HUES64 (cell line): Measurements from ENCODE around the gene TRDN.
"Not testable (repeated sequence)": the region's sequence is repeated elsewhere in the genome, so short reads cannot be mapped to it uniquely, and the experiment has no call there.

Experiments used
- H3K27ac ChIP-seq: 2 replicates; pipeline ENCODE4 v1.7.0; 2013; ENCODE audit warnings: low read depth, low read length, inconsistent platforms
- H3K27me3 ChIP-seq: 2 replicates; pipeline ENCODE4 v1.6.1; 2013; ENCODE audit warnings: mild to moderate bottlenecking, low read length; ENCODE audit not compliant: insufficient read depth
- H3K36me3 ChIP-seq: 2 replicates; pipeline ENCODE4 v1.6.1; 2013; ENCODE audit warnings: mild to moderate bottlenecking, low read length; ENCODE audit not compliant: insufficient read depth
- H3K4me1 ChIP-seq: 2 replicates; pipeline ENCODE4 v1.6.1; 2013; ENCODE audit warnings: mild to moderate bottlenecking, low read length, moderate library complexity; ENCODE audit not compliant: insufficient read depth
- H3K4me3 ChIP-seq: 2 replicates; pipeline ENCODE4 v1.5.1; 2013; ENCODE audit warnings: mild to moderate bottlenecking, low read length, moderate library complexity
- H3K9ac ChIP-seq: 2 replicates; pipeline ENCODE4 v1.6.1; 2013; ENCODE audit warnings: mild to moderate bottlenecking, low read depth, low read length
- H3K9me3 ChIP-seq: 2 replicates; pipeline ENCODE4 v1.6.1; 2013; ENCODE audit warnings: low read depth, low read length; ENCODE audit not compliant: insufficient read depth
- WGBS: fragments of 150-250, 120-280 bp; methylation state at CpG from one replicate; pipeline ENCODE4 v1.1.7; 2013; ENCODE audit warnings: missing lambda C conversion rate; 5-methylcytosine and 5-hydroxymethylcytosine counted together

Gene TRDN

GRCh38 chr6:123589317-123589716 is 47.4 kb downstream of the TRDN start:
- peak overlapping the region; percentile 87 for H3K27ac ChIP-seq
- no peaks in the 10 kb centered on the region for H3K27me3 ChIP-seq
- WGBS, result 50% methylated on average over 1 of the region's 1 CpG
- H3K9me3 ChIP-seq, result 0 out of 2 replicates have a peak, but pooled peaks cover 3% of the 10 kb centered on the region
- H3K9ac ChIP-seq, result no peak overlapping the region
- no peak overlapping the region for H3K4me3 ChIP-seq
- H3K36me3 ChIP-seq, result no peaks in the 10 kb centered on the region
- peaks cover 34% of the 10 kb centered on the region for H3K4me1 ChIP-seq

DNA sequence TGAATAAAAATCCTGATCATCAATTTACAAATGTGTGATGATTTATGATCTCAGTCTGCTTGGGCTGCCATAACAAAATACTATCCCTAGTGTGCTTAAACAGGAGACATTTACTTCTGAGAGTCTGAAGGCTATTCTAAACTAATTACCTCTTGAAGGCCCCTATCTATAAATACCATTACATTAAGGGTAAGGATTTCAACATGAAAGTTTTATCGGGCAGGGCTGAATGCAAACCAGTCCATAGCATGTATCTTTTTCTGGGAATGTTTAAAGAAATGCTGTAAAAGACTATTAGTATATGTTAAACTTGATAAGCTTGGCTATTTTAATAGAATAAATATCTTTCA is 48.2 kb downstream of the TRDN start:
- Histone ChIP-seq H3K9ac (no peak overlapping the region), H3K4me1 (peaks cover 34% of the 10 kb centered on the region), H3K27ac (peak overlapping the region; percentile 87), H3K9me3 (0 out of 2 replicates have a peak, but pooled peaks cover 3% of the 10 kb centered on the region), H3K4me3 (no peak overlapping the region), H3K36me3 (no peaks in the 10 kb centered on the region), H3K27me3 (no peaks in the 10 kb centered on the region)
- WGBS, result 100% methylated on average over 1 of the region's 1 CpG

- WGBS, result 58% methylated on average over 3 of the region's 4 CpGs
- Histone ChIP-seq H3K27me3 (no peaks in the 10 kb centered on the region), H3K9ac (0 out of 2 replicates have a peak overlapping the region, but pooled peaks have one; percentile 47), H3K9me3 (0 out of 2 replicates have a peak, but pooled peaks cover 3% of the 10 kb centered on the region), H3K4me3 (no peak overlapping the region), H3K27ac (peak overlapping the region; percentile 87), H3K4me1 (peaks cover 34% of the 10 kb centered on the region), H3K36me3 (no peaks in the 10 kb centered on the region)
These were observed 48.8 kb downstream of the TRDN start for GRCh38 chr6:123587838-123588545.

DNA sequence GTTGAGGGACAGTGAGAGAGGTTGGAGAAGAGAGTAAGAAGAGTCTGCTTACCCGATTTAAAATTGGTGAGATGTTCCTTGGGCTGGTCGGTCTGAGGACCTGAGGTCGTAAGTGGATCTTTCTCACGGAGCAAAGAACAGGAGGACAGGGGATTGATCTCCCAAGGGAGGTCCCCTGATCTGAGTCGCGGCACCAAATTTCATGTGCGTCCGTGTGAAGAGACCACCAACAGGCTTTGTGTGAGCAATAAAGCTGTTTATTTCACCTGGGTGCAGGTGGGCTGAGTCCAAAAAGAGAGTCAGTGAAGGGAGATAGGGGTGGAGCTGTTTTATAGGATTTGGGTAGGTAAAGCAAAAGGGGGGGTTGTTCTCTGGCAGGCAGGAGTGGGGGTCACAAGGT is 49.3 kb downstream of the TRDN start:
- not testable (repeated sequence) for H3K27ac ChIP-seq, H3K27me3 ChIP-seq, H3K9ac ChIP-seq, H3K9me3 ChIP-seq, H3K36me3 ChIP-seq
- WGBS, result 88% methylated on average over 8 of the region's 8 CpGs
- H3K4me3 ChIP-seq, result peak overlapping the region; percentile 36
- peaks cover 32% of the 10 kb centered on the region for H3K4me1 ChIP-seq

GRCh38 chr6:123580331-123580730 is 56.4 kb downstream of the TRDN start:
- no peaks in the 10 kb centered on the region for H3K4me1 ChIP-seq
- no peak overlapping the region for H3K9ac ChIP-seq
- H3K36me3 ChIP-seq, result peaks cover 8% of the 10 kb centered on the region; the same call in 1 of the 2 replicates
- H3K27me3 ChIP-seq, result no peaks in the 10 kb centered on the region
- H3K27ac ChIP-seq, result no peak overlapping the region
- no peaks in the 10 kb centered on the region for H3K9me3 ChIP-seq
- no peak overlapping the region for H3K4me3 ChIP-seq

DNA sequence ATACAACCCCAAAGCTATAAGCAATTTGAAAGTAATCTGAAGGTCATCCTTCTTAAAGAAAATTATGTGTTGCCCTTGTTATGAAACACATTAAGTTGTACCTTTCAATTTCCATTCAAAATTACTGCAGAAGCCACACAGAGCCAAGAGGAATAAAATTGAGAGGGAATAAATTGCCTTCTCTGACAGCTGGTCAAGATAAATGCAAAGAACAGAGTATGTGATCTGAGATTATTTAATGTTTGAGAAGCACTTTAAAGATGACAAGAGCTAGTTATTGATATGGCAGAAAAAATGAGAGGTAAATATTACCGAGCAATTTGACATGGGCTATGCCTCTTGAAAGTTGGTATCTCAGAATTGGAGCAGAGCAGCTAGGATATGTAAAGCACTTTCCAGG is 61.6 kb downstream of the TRDN start:
- WGBS, result 91% methylated on average over 1 of the region's 1 CpG
- H3K9me3 ChIP-seq, result no peaks in the 10 kb centered on the region
- H3K27me3 ChIP-seq, result no peaks in the 10 kb centered on the region
- no peak overlapping the region for H3K4me3 ChIP-seq
- no peaks in the 10 kb centered on the region for H3K4me1 ChIP-seq
- no peak overlapping the region for H3K9ac ChIP-seq
- H3K36me3 ChIP-seq, result peaks cover 7% of the 10 kb centered on the region
- no peak overlapping the region for H3K27ac ChIP-seq

DNA sequence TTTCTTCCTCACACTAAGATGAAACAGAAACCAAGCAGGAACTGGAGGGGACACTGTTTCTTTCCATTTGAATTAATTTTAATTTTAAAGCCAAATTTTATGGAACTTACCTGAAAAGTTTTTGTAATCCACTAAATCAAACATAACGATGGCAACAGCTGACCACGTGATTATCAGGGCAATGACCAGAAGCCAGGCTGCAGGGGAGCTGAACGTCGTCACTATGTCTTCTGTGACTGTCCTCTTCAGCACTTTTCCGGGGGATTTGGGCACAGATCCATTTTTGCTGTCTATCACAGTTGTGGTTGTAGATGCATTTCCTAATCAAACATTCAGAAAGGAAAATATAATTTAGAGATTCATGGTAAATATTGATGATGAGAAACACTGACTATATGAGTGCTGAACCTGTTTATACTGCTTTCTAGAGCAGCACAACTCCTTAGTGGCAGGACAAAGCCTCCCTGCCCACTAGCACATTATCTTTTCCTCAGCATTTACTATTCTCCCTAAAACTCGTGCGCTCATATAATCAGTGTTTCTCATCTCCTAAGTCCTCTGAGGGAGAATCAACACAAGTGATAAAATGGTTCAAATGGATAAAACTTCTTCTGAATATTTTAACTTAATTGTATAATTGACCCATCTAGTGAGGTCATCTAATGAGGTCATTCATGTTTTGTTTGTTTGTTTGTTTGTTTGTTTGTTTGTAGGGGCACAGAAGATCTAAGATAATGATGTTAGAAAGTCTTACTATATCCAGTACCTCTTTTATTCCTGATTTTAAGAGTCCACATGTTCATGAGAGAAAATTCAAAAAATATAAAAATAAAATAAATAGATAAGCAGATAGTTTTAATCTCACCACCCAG is 65.7 kb downstream of the TRDN start:
- Histone ChIP-seq H3K4me1 (0 out of 2 replicates have a peak, but pooled peaks cover 4% of the 10 kb centered on the region), H3K27me3 (no peaks in the 10 kb centered on the region), H3K9ac (no peak overlapping the region), H3K36me3 (peaks cover 6% of the 10 kb centered on the region), H3K4me3 (no peak overlapping the region), H3K9me3 (no peaks in the 10 kb centered on the region), H3K27ac (no peak overlapping the region)
- 87% methylated on average over 7 of the region's 7 CpGs for WGBS

DNA sequence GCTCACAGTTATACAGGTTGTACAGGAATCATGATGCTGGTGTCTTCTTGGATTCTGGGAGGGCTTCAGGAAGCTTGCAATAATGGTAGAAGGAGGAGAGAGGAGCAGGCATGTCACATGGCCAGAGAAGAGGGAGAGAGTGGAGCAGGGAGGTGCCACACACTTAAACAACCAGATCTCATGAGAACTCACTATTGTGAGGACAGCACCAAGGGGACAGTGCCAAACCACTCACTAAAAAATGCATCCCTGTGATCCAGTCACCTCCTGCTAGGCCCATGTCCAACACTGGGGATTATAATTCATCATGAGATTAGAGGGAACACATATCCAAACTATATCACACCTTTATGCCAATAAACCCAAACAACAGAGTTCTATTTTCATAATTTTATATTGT is 67.2 kb downstream of the TRDN start:
- Histone ChIP-seq H3K9ac (no peak overlapping the region), H3K27ac (no peak overlapping the region), H3K9me3 (no peaks in the 10 kb centered on the region), H3K4me3 (no peak overlapping the region), H3K4me1 (peaks cover 13% of the 10 kb centered on the region), H3K36me3 (peaks cover 6% of the 10 kb centered on the region), H3K27me3 (no peaks in the 10 kb centered on the region)

DNA sequence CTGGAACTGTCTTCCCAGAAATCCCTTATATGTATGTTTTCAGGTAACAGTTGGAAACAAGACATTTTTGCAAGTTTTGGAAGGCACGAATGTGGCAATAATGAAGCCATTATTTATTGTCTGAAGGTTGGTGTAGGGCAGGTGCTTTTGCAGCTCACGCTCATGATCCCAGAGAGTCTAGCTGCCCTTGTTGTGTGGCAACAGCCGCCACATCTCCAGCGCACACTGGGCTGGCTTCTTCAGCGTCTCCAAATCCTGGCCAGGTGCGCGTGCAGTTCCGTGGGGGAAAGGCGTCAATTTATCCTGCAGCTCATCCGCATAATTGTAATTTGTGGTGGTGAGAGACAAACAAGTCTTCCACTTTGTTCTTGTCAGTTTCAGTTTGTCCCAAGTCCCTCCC is 71.2 kb downstream of the TRDN start:
- no peaks in the 10 kb centered on the region for H3K9me3 ChIP-seq
- no peaks in the 10 kb centered on the region for H3K27me3 ChIP-seq
- H3K9ac ChIP-seq, result no peak overlapping the region
- H3K4me3 ChIP-seq, result no peak overlapping the region
- WGBS, result 95% methylated on average over 10 of the region's 10 CpGs
- H3K36me3 ChIP-seq, result peaks cover 5% of the 10 kb centered on the region
- no peak overlapping the region for H3K27ac ChIP-seq
- peaks cover 38% of the 10 kb centered on the region for H3K4me1 ChIP-seq

GRCh38 chr6:123564361-123564760 is 72.4 kb downstream of the TRDN start:
- no peak overlapping the region for H3K27ac ChIP-seq
- H3K9ac ChIP-seq, result no peak overlapping the region
- WGBS, result 93% methylated on average over 3 of the region's 3 CpGs
- H3K4me1 ChIP-seq, result peaks cover 38% of the 10 kb centered on the region
- H3K4me3 ChIP-seq, result no peak overlapping the region
- no peaks in the 10 kb centered on the region for H3K36me3 ChIP-seq
- H3K9me3 ChIP-seq, result no peaks in the 10 kb centered on the region
- H3K27me3 ChIP-seq, result no peaks in the 10 kb centered on the region

DNA sequence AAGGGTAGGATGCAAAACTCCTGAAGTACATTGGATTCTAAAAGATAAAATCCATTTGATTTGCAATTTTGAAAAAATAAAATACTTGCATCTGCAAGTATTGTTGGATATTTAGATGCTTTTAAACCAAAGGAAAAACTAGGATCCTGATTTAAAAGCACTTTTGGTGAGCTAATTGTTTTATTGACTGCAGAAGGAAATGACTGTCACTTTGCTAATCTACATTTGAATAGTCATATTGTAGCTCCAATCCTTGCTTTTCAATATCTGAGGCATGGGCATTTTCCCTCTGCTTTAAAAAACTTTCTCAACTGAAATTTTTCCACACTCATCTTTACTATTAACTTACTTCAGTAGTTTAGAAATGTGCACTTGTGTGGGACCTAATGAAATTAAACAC is 74.1 kb downstream of the TRDN start:
- Histone ChIP-seq H3K4me3 (no peak overlapping the region), H3K9me3 (no peaks in the 10 kb centered on the region), H3K27ac (0 out of 2 replicates have a peak overlapping the region, but pooled peaks have one; percentile 10), H3K9ac (no peak overlapping the region), H3K36me3 (no peaks in the 10 kb centered on the region), H3K4me1 (peaks cover 34% of the 10 kb centered on the region), H3K27me3 (no peaks in the 10 kb centered on the region)
